ENCODE data around the gene HMGCL.
"Not testable (repeated sequence)": the region's sequence is repeated elsewhere in the genome, so short reads cannot be mapped to it uniquely, and the experiment has no call there.

The HMGCL gene

GRCh38 chr1:23802809-23803342 is 22.4 kb downstream of the HMGCL start:
- intact Hi-C loops (cut with DNase I), result not testable (repeated sequence)

GRCh38 chr1:23801876-23802275 is 23.4 kb downstream of the HMGCL start:
- DNase-seq, result peak in 2 of 42 donors; percentile 18 to 32

More at GRCh38 chr1:23802809-23803342, 22.4 kb downstream of the HMGCL start:
- not testable (repeated sequence) for DNase-seq

GRCh38 chr1:23801338-23801748 is 23.9 kb downstream of the HMGCL start:
- intact Hi-C loops (cut with DNase I), result no loop called here
- peak in 2 of 42 donors; percentile 13 to 21 for DNase-seq

More at GRCh38 chr1:23801876-23802275, 23.4 kb downstream of the HMGCL start:
- intact Hi-C loops (cut with DNase I), result no loop called here

- intact Hi-C loops (cut with DNase I), result no loop called here
- peak; percentile 92 to 99 (median 96) for DNase-seq
Observed at GRCh38 chr1:23800400-23801337, 24.6 kb downstream of the HMGCL start, which contains the start of gene GALE. GALE (minus strand) TSS chr1:23800754; CDS start chr1:23799007, 1,747 bp downstream.

- peak in 20 of 42 donors; percentile 12 to 59 (median 41) for DNase-seq
- intact Hi-C loops (cut with DNase I), result no loop called here
Observed at GRCh38 chr1:23799570-23800399, 25.4 kb downstream of the HMGCL start.

- DNase-seq, result no peak
- intact Hi-C loops (cut with DNase I), result no loop called here
Observed at GRCh38 chr1:23799255-23799569, 26.0 kb downstream of the HMGCL start.

- intact Hi-C loops (cut with DNase I), result no loop called here
- DNase-seq, result peak in 1 of 42 donors; percentile 16
Observed at GRCh38 chr1:23798662-23799142, 26.5 kb downstream of the HMGCL start.

GRCh38 chr1:23797478-23798448 is 27.5 kb downstream of the HMGCL start:
- intact Hi-C loops (cut with DNase I), result no loop called here

GRCh38 chr1:23796466-23797271 is 28.6 kb downstream of the HMGCL start:
- intact Hi-C loops (cut with DNase I), result no loop called here
- DNase-seq, result no peak

More at GRCh38 chr1:23797478-23798448, 27.5 kb downstream of the HMGCL start:
- no peak for DNase-seq

- intact Hi-C loops (cut with DNase I), result no loop called here
Observed at GRCh38 chr1:23795676-23796465, 29.4 kb downstream of the HMGCL start.

GRCh38 chr1:23794732-23795182 is 30.5 kb downstream of the HMGCL start:
- intact Hi-C loops (cut with DNase I); DNase-seq: not testable (repeated sequence)

More at GRCh38 chr1:23795676-23796465, 29.4 kb downstream of the HMGCL start:
- no peak for DNase-seq

GRCh38 chr1:23793861-23794731 is 31.1 kb downstream of the HMGCL start:
- DNase-seq, result peak in 13 of 42 donors; percentile 22 to 74 (median 47)
- intact Hi-C loops (cut with DNase I), result no loop called here

GRCh38 chr1:23793018-23793781 is 32.0 kb downstream of the HMGCL start:
- DNase-seq, result peak; percentile 57 to 94 (median 83)
- intact Hi-C loops (cut with DNase I), result no loop called here

- DNase-seq, result peak in 1 of 42 donors; percentile 16
- intact Hi-C loops (cut with DNase I), result no loop called here
Observed at GRCh38 chr1:23792151-23792945, 32.9 kb downstream of the HMGCL start.

All from head of caudate nucleus (tissue), 42 donors.